ENCODE results near the gene CDH13. TPM values are rescaled to one million over a fixed set of nuclear protein-coding genes. Genes with fewer than 3 reads are reported as not detected.

The CDH13 gene
- total and polyA plus RNA-seq, 2 of the 8 experiments (the other 6 are each of a cell fraction or from before 2014, with no cell fraction given) = 2.3 to 2.4 TPM

- FAIRE-seq = no peak
- Histone ChIP-seq H3K27ac (ENCODE audit: low read depth, low read length) (no peak overlapping the region), H4K8ac (ENCODE audit: extremely low read depth, insufficient read depth, low read length) (no peak overlapping the region), H2BK15ac (ENCODE audit: low read length) (no peak overlapping the region), H3K79me1 (ENCODE audit: low read depth, low read length) (no peaks in the 10 kb centered on the region), H3K14ac (ENCODE audit: insufficient read length) (no peak overlapping the region), H4K5ac (ENCODE audit: insufficient read length, low read depth, low read length) (no peak overlapping the region), H2BK20ac (ENCODE audit: low read length) (no peak overlapping the region), H2BK5ac (ENCODE audit: low read depth, low read length) (no peak overlapping the region), H3K27me3 (replicated peaks in 1 of 4; ENCODE audit: control insufficient read depth in 3 of 4, extremely low read depth in 1 of 4, insufficient read depth in 3 of 4, low read length in 3 of 4) (no peaks in the 10 kb centered on the region), H3K9ac (replicated peaks in 1 of 4; ENCODE audit: extremely low read depth in 1 of 4, low read depth in 3 of 4, low read length in 3 of 4) (no peak overlapping the region), H3K4me1 (replicated peaks in 1 of 4; ENCODE audit: control insufficient read depth in 3 of 4, insufficient read depth in 4 of 4, low read length in 3 of 4) (no peaks in the 10 kb centered on the region), H3K4ac (replicated peaks; ENCODE audit: insufficient read length, low read depth, low read length) (no peak overlapping the region), H2AFZ (ENCODE audit: low read length) (no peak overlapping the region), H3K18ac (ENCODE audit: extremely low read depth, low read length) (no peak overlapping the region), H3K56ac (replicated peaks; ENCODE audit: insufficient read length, low read depth, low read length) (no peak overlapping the region), H3K36me3 (ENCODE audit: control insufficient read depth in 2 of 4, insufficient read depth in 4 of 4, low read length in 3 of 4) (no peaks in the 10 kb centered on the region), H3K4me2 (ENCODE audit: insufficient read depth in 1 of 2, low read depth in 2 of 2, low read length in 2 of 2) (no peak overlapping the region), H3K79me2 (ENCODE audit: control insufficient read depth in 1 of 2, insufficient read depth in 2 of 2, low read length in 2 of 2) (no peaks in the 10 kb centered on the region), H2BK12ac (ENCODE audit: low read depth, low read length) (no peak overlapping the region), H3K23me2 (ENCODE audit: low read depth, low read length) (no peaks in the 10 kb centered on the region), H3K4me3 (ENCODE audit: extremely low read depth in 1 of 4, insufficient read depth in 2 of 4, low read depth in 3 of 4, low read length in 4 of 4) (no peak overlapping the region), H3K23ac (ENCODE audit: insufficient read length) (no peak overlapping the region), H4K91ac (replicated peaks; ENCODE audit: insufficient read length, low read length) (no peak overlapping the region), H4K20me1 (replicated peaks in 1 of 2; ENCODE audit: control insufficient read depth in 1 of 2, insufficient read depth in 2 of 2, low read length in 2 of 2) (no peaks in the 10 kb centered on the region), H2AK5ac (ENCODE audit: low read depth, low read length) (no peak overlapping the region), H3K9me3 (ENCODE audit: insufficient read depth in 2 of 2, low read depth in 1 of 2, low read length in 1 of 2) (no peaks in the 10 kb centered on the region), H2BK120ac (replicated peaks; ENCODE audit: low read depth, low read length) (no peak overlapping the region)
- no peak for DNase-seq (ENCODE audit: low read depth in 1 of 2, low spot score in 2 of 2)
- ChIA-PET POLR2A (ENCODE audit: partially characterized antibody) (no interaction called here), CTCF (ENCODE audit: partially characterized antibody) (interaction anchor here (1.2 kb wide), 1 partner anchor 11 kb away, joined by 5 read pairs; no protein-coding TSS in a partner anchor)
- WGBS, 2 experiments (ENCODE audit: extremely low coverage in 1 of 2, insufficient coverage in 1 of 2, insufficient read length in 1 of 2, insufficient replicate concordance in 2 of 2, low coverage in 1 of 2, low lambda C conversion rate in 2 of 2, missing lambda C conversion rate in 1 of 2) = 89% methylated on average over 3 of the region's 3 CpGs; no CpG with 5 or more reads in 1 of the 2 experiments
- TF ChIP-seq RNF2 (IDR thresholded peaks at IDR 0.05; ENCODE audit: borderline replicate concordance, low read depth, low read length, missing control alignments, poor library complexity, severe bottlenecking) = no peak
- TF ChIP-seq SRF (IDR thresholded peaks at IDR 0.05; ENCODE audit: low read depth, low read length) = no peak
- no peak for TF ChIP-seq ATF2 (IDR thresholded peaks at IDR 0.05; ENCODE audit: low read length)
- no peak for TF ChIP-seq RAD21 (IDR thresholded peaks at IDR 0.05 in 1 of 2, conservative IDR thresholded peaks at IDR 0.05 in 1 of 2; ENCODE audit: low read depth in 2 of 2, low read length in 2 of 2)
- no peak for TF ChIP-seq TAF1 (IDR thresholded peaks at IDR 0.05; ENCODE audit: low read depth, low read length)
- TF ChIP-seq RXRA (IDR thresholded peaks at IDR 0.05; ENCODE audit: insufficient read depth, low read depth, low read length) = no peak
- no peak for TF ChIP-seq SP2 (IDR thresholded peaks at IDR 0.05; ENCODE audit: low read length)
- no peak for TF ChIP-seq SAP30 (IDR thresholded peaks at IDR 0.05; ENCODE audit: insufficient read depth, insufficient replicate concordance, low read length)
- TF ChIP-seq EP300 (IDR thresholded peaks at IDR 0.05; ENCODE audit: borderline replicate concordance in 1 of 2, low read depth in 2 of 2, low read length in 2 of 2) = no peak
- no peak for TF ChIP-seq POLR2AphosphoS5 (IDR thresholded peaks at IDR 0.05; ENCODE audit: low read depth, low read length)
- TF ChIP-seq BCL11A (IDR thresholded peaks at IDR 0.05; ENCODE audit: low read depth in 2 of 2, low read length in 2 of 2) = no peak
These were observed 180.5 kb downstream of the CDH13 start for GRCh38 chr16:82807311-82807710.
